ENCODE data around the gene POC1B.
"Not testable (repeated sequence)": the region's sequence is repeated elsewhere in the genome, so short reads cannot be mapped to it uniquely, and the experiment has no call there.

POC1B gene

GRCh38 chr12:89461649-89462612 is 63.9 kb downstream of the POC1B start:
- no peak for DNase-seq

DNA sequence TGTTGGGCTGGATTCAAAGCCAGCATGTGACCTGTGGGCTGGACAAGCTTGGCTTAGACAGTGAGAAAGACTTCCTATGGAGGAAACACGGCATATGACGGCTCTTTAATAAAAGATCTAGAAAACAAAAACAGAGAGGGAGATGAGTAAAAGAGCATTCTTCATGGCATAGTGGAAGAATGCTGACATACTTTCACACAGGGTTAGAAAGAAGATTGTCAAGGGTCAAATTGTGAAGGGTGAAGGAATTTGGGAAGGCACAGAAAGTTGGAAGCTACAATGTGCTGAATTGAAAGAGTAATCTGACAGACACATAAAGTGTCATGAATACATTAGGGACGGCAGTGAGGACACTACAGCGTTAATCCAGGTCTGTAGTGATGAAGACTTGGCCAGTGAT is 64.7 kb downstream of the POC1B start:
- no peak for DNase-seq

DNA sequence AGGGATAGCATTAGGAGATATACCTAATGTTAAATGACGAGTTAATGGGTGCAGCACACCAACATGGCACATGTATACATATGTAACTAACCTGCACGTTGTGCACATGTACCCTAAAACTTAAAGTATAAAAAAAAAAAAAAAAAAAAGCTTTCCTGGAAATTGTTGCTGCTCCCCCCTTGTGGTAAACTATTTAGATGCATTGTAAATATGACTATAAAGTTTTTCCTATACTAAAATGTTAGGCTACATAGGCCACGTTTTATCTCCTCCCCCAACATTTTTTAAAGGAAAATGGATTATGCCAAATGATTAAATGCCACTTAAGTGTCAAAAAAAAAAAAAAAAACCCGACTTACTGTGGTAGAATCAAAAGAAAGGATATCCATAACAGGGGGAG is 66.6 kb downstream of the POC1B start:
- not testable (repeated sequence) for DNase-seq

GRCh38 chr12:89456565-89456964 is 69.3 kb downstream of the POC1B start:
- no peak for DNase-seq

- no peak for DNase-seq
These were observed 71.6 kb downstream of the POC1B start for GRCh38 chr12:89454080-89454848.

- no peak for DNase-seq
These were observed 72.5 kb downstream of the POC1B start for GRCh38 chr12:89453121-89453978.

DNA sequence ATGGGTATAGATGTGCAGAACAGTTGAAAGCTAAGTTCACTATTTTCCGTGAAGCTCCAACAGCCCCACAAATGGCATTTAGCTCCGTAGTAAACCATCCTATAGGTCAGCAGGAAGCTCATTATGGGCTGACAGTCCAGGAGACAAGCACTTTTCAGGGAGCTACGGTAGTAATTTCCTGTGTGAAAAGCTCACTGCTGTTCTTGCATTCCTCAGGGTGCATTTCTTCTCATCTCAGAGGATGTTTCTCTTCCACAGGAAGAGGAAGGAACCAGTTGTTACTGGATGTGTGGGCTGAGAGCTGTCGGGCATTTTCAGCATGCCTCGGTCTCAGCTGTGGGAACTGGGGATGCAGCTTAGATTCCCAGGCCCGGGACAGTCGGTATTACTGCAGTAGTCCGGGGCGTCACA is 74.0 kb downstream of the POC1B start:
- no peak for DNase-seq

DNA sequence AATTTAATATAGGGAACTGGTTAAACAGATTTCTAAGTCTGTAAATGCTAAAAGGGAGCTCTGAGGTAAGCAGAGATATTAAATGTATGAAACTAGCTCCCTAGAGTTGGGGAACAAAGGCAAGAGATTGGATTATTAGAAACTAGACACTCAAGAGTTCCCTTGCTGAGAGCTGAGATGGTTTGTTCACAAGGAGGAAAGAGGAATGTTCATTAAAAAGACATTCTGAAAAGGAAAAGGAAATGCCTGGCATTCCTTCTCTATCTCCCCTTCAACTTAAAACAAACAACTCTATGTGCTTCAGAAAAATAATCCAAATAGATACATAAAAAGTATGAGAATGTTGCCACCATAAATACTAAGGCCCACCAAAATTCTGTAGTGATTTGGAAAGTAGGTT is 74.9 kb downstream of the POC1B start:
- DNase-seq: no peak

- DNase-seq: no peak
These were observed 76.9 kb downstream of the POC1B start for GRCh38 chr12:89448951-89449371.

- no peak for DNase-seq
These were observed 77.3 kb downstream of the POC1B start for GRCh38 chr12:89448526-89448925.

DNA sequence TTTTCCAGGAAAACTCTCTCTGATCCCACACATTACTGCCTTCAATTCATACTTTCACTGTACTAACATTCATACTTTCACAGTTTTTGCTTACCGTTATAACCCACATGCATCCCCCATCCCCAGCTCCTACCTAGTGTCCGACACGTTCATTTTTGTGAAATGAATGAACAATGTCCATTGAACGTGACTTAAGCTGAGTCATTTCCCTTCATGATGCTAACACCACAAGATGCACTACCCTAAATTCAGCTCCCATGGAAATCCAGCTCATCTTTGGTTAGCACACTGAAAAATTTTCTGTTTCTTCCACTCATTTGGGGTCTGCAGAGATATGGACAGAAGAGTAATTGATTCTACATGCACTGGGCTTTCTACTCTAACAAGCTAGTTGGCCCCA is 85.9 kb downstream of the POC1B start:
- no peak for DNase-seq

DNA sequence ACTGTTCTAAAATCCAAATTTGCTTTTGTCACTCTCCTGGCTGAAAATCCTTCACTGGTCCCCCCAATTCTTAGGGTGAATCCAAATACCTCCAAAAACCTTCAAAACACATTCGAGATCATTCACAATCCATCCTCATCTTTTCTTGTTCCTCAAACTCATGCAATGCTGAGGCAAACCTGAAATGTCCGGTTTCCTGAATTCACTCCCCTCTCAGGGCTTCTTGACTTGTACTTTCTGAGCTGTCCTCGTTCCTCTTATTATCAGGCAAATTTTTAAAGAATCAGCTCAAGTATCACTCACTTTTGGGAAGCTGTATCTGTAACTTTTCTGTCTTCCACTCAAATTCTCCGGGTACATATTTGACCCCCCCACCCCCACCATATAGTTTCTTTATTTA is 88.6 kb downstream of the POC1B start:
- no peak for DNase-seq

DNA sequence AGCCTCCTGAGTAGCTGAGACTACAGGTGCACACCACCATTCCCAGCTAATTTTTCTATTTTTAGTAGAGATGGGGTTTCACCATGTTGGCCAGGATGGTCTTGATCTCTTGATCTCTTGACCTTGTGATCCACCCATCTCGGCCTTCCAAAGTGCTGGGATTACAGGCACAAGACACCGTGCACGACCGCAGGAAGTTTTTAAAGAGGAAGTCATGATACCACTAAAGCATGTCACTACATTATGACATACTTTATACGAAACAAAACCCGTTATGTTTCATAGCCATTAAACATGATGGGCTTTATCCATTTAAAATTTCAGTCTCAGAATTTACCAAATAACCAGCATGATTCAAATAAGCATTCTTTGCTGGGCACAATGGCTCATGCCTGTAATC is 89.8 kb downstream of the POC1B start:
- DNase-seq: no peak

GRCh38 chr12:89433634-89434033 is 92.2 kb downstream of the POC1B start:
- no peak for DNase-seq

- DNase-seq: no peak
These were observed 93.5 kb downstream of the POC1B start for GRCh38 chr12:89432396-89432795.

DNA sequence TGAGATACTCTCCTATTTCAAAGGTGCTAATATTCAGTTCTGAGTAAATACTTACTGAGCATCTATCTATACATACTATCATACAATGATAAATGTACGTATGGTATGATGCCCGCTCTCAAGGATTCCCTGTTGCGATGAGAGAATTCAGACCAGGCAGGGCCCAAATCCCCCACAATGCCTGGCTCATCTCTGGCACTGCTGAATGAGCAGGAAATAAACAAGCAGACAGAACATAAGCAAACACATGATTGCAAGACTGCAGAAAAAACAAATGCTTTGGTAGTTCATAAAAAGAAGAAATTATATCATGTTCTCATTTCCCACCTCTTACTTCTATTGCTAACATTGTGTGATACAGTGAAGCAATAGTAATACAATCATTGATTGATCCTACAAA is 96.3 kb downstream of the POC1B start:
- no peak for DNase-seq

- DNase-seq: no peak
These were observed 98.2 kb downstream of the POC1B start for GRCh38 chr12:89427508-89428156.

GRCh38 chr12:89424846-89425245 is 101.0 kb downstream of the POC1B start:
- no peak for DNase-seq

- DNase-seq: no peak
These were observed 101.5 kb downstream of the POC1B start for GRCh38 chr12:89424389-89424788.

- DNase-seq: no peak
These were observed 104.6 kb downstream of the POC1B start for GRCh38 chr12:89421092-89421835.

DNA sequence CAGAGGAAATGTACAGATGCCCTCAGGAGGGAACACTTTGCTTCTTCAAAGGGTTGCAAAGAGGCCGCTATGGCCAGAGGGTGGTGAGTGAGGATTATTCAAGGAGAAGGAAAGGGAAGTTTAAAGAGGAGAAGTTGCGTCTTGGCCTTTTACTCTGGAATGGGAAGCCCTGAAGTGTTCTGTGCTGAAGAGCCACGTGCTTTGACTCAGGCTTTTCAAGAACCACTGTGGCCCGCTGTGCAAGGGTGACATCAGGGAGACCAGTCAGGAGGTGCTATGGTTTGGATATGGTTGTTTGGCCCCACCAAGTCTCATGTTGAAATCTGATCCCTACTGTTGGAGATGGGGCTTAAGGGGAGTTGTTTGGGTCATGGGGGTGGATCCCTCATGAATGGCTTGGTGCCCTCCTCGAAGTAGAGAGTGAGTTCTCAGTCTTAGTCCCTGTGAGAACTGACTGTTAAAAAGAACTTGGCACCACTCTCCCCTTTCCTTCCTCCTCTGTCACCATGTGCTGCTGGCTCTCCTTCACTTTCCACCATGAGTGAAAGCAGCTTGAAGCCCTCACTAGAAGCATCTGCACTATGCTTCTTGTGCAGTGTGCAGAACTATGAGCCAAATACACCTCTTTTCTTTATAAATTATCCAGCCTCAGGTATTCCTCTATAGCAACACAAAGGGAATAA is 107.5 kb downstream of the POC1B start:
- DNase-seq: no peak
